ENCODE measurements around the gene DIAPH3. TPM values are rescaled to one million over a fixed set of nuclear protein-coding genes. Genes with fewer than 3 reads are reported as not detected.
"Not testable (repeated sequence)": the region's sequence is repeated elsewhere in the genome, so short reads cannot be mapped to it uniquely, and the experiment has no call there.

Gene DIAPH3
- total RNA-seq, 1 donor: 30.7 TPM

GRCh38 chr13:60062502-60062901 lies 101.2 kb downstream of the DIAPH3 start:
- TF ChIP-seq CTCF (IDR thresholded peaks at IDR 0.05; ENCODE audit: insufficient read depth, low read depth, low read length): no peak
- DNase-seq (ENCODE audit: low read depth): no peak
- H3K4me3 ChIP-seq (ENCODE audit: low read depth, low read length): no peak overlapping the region

GRCh38 chr13:60061737-60062136 lies 102.0 kb downstream of the DIAPH3 start:
- TF ChIP-seq CTCF (IDR thresholded peaks at IDR 0.05; ENCODE audit: insufficient read depth, low read depth, low read length): no peak

GRCh38 chr13:60051754-60052285 lies 111.9 kb downstream of the DIAPH3 start:
- H3K4me3 ChIP-seq (ENCODE audit: low read depth, low read length): no peak overlapping the region
- TF ChIP-seq CTCF (IDR thresholded peaks at IDR 0.05; ENCODE audit: insufficient read depth, low read depth, low read length): no peak
- DNase-seq (ENCODE audit: low read depth): no peak

More at GRCh38 chr13:60061737-60062136, 102.0 kb downstream of the DIAPH3 start:
- H3K4me3 ChIP-seq (ENCODE audit: low read depth, low read length): no peak overlapping the region
- no peak for DNase-seq (ENCODE audit: low read depth)

- DNase-seq (ENCODE audit: low read depth); H3K4me3 ChIP-seq (ENCODE audit: low read depth, low read length): not testable (repeated sequence)
These were observed 115.4 kb downstream of the DIAPH3 start for GRCh38 chr13:60048353-60048752.

GRCh38 chr13:60047918-60048317 lies 115.8 kb downstream of the DIAPH3 start:
- H3K4me3 ChIP-seq (ENCODE audit: low read depth, low read length): no peak overlapping the region
- DNase-seq (ENCODE audit: low read depth): no peak
- no peak for TF ChIP-seq CTCF (IDR thresholded peaks at IDR 0.05; ENCODE audit: insufficient read depth, low read depth, low read length)

GRCh38 chr13:60044321-60044720 lies 119.4 kb downstream of the DIAPH3 start:
- TF ChIP-seq CTCF (IDR thresholded peaks at IDR 0.05; ENCODE audit: insufficient read depth, low read depth, low read length): no peak
- H3K4me3 ChIP-seq (ENCODE audit: low read depth, low read length): no peak overlapping the region
- no peak for DNase-seq (ENCODE audit: low read depth)

- no peak for TF ChIP-seq CTCF (IDR thresholded peaks at IDR 0.05; ENCODE audit: insufficient read depth, low read depth, low read length)
- no peak overlapping the region for H3K4me3 ChIP-seq (ENCODE audit: low read depth, low read length)
- peak; percentile 74 for DNase-seq (ENCODE audit: low read depth)
These were observed 120.5 kb downstream of the DIAPH3 start for GRCh38 chr13:60043262-60043661.

GRCh38 chr13:60040668-60041067 lies 123.1 kb downstream of the DIAPH3 start:
- DNase-seq (ENCODE audit: low read depth); H3K4me3 ChIP-seq (ENCODE audit: low read depth, low read length): not testable (repeated sequence)
